Tongue (tissue), 2 donors: ENCODE data around the gene PANK4. TPM values are rescaled to one million over a fixed set of nuclear protein-coding genes. Genes with fewer than 3 reads are reported as not detected.
A peak's percentile ranks its signal among the peaks of the same experiment; 100 is the strongest.

Source experiments
- DNase-seq: peaks from one replicate; pipeline ENCODE4 v3.0.0-alpha.2; 2015
- total RNA-seq: library from RNA; depleted of rRNA; stranded (reverse); fragments of >200 nt; gene quantifications from one replicate; pipeline ENCODE4 v1.2.3, GENCODE V29; 2014

The PANK4 gene
- total RNA-seq, 1 donor from 2014 or later = 44.1 TPM

DNA sequence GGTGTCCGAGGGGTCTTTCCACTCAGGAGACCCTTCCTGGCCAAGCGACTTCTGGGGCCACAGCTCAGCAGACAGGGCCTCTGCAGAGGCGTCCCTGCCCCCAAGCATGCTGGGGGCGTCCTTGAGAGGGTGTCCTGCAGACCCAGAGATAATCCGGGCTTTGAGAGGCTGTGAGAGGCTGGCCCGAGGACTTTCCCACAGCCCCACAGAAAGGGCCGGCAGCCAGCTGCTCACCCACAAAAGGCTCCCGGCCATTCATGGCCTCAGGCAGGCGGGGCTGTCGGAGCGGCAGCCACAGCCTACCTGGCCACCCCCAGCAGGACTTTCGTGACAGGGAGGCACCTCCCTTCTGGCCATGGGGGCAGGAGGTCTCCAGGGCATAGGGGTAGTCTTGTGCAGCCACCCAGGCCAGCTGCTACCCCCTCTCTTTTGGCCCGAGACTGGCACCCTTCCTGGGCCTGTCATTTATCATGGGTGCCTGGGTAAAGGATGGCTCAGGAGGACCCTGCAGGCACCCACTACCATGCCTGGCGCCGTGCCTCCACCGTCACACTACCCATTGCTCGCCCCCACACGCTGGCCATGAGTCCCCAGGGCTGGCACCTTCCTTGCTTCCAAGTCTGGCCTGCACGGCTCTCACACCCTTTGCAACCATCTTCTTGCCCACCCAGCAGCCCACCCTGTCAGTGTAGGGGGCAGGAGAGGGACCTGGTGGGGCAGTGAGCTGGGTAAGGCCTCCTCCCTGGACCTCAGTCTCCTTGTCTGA lies 18.7 kb upstream of the PANK4 start:
- no peak for DNase-seq

GRCh38 chr1:2544093-2544874 lies 17.9 kb upstream of the PANK4 start:
- DNase-seq = peak; percentile 50

- DNase-seq = no peak
These were observed 17.2 kb upstream of the PANK4 start for GRCh38 chr1:2543543-2544092.

DNA sequence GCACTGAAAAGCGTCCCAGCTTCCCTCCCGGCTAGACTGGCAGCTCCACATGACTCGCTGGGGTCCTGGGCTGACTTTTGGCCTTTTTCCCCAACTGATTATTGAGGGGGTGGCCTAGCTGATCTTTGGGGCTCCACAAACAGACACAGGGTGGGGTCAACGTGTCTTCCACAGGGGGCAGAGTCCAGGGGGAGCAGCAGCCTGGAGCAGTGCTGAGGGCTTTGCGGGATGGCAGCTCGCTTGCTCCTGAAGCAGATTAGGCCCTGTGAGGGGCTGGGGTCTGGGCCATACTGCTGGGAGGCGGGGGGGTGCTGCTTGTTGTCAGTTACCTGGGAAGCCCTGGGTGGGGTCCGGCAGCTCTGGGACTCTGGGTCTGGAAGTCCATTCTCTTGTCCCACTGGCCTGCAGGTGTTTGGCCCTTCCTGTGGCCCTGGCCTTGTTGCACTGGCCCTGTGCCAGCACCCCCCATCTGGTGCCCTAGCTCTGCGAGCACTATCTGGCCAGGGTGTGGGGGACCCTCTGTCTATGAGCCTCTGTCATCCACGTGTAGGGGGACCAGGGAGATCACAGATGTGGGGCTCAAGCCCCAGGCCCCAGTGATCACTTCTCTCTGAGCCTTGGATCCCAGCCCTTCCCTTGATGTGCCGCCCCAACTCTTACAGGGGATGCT lies 16.0 kb upstream of the PANK4 start:
- DNase-seq = no peak

DNA sequence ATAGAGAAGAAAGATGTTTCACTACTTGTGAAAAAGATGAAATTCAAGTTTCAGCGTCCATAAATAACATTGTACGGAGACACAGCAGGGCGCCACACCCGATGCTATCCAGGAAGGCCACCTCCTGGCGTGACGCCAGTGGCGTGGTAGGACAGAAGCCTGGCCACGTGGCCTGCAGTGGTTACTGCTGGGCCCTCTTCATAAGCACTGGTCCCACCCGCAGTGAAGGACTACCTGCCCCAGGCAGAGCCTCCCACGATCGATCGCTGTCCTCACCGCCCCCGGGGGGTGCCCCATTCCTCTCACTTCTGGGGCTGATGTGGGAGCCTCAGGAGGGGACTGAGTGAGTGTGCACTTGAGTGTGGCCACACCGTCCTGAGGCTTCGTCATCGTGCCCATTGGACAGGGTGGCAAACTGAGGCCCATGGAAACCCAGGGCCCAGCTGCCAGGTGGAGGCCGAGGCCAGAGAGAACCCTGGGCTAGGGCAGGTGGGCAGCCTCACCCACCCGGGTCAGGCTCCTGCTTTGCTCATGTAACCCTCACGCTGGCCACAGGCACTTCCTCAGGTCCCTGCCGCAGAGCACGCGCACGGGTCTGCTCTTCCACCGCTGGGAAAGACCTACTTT lies 15.3 kb upstream of the PANK4 start:
- no peak for DNase-seq

GRCh38 chr1:2540816-2541492 lies 14.6 kb upstream of the PANK4 start:
- DNase-seq = peak; percentile 40

DNA sequence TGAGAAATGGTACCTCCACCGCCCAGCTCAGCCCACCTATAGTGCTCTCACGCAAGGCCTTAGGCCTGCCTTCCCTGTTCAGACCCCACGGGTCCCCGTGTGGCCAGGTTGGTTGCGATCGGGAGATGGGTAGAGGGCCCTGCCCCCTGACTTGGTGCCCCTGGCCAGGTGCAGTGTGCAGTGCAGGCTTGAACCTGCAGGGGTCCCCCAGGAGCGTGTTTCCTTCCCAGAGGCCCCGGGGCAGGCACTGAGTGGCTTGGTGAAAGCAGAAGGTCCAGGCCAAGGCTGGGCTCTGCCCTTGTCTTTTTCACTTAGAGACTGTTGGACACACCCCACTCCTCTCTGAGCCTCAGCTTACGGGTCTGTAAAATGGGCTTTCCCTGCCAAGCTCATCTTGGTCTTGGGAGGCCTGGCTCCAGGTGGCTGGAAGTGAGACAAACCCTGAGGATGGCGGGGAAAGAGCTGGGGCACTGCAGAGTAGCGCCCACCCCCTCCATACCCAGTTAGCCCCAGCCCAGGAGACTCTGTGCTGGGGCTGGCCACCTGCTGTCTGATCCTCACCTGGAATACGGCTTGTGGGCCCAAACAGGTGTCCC lies 13.0 kb upstream of the PANK4 start:
- no peak for DNase-seq

DNA sequence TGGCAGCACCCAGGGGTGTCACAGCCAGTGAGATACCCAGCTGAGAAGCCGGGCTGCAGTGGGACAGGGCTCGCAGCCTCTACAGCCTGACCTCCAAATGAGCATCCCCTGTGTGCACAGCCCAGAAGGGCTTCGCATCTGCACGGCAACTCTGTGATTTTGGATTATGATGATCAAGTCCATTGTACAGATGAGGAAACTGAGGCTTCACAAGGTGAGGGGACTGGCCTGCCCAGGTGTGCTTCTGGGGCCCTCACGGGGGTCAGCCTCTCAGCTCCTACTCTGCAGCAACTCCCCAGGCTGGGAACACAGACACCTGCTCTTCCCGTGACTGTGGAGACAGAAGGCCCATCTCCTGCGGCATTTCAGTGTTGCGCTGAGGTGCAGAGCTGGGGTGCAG lies 12.5 kb upstream of the PANK4 start:
- DNase-seq = no peak

DNA sequence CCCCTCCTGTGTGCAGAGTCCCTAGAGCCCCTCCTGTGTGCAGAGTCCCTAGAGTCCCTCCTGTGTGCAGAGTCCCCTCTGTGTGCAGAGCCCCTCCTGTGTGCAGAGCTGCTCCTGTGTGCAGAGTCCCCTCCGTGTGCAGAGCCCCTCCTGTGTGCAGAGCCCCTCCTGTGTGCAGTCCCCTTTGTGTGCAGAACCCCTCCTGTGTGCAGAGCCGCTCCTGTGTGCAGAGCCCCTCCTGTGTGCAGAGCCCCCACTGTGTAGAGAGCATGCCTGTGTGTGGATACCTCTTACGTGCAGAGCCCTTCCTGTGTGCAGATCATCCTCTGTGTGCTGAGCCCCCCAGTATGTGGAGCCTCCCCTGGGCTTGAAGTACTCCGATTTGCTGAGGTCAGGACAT lies 12.0 kb upstream of the PANK4 start:
- DNase-seq = no peak

DNA sequence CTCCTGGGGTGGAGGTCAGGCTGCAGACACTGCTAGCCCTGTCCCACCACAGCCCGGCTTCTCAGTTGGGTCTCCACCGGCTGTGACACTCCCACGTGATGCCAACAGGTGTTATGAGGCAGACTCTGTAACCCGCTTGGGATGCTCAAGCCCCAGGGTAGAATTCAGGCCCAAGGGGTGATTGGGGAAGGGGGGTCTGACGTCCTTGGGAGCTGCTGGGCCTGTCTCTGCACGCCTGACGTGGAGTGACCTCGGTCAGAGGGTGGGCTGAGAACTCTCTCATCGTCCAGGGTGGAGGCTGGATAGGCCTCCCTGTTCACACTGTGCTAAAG lies 11.4 kb upstream of the PANK4 start:
- DNase-seq = no peak

GRCh38 chr1:2535981-2536380 lies 9.6 kb upstream of the PANK4 start:
- no peak for DNase-seq

DNA sequence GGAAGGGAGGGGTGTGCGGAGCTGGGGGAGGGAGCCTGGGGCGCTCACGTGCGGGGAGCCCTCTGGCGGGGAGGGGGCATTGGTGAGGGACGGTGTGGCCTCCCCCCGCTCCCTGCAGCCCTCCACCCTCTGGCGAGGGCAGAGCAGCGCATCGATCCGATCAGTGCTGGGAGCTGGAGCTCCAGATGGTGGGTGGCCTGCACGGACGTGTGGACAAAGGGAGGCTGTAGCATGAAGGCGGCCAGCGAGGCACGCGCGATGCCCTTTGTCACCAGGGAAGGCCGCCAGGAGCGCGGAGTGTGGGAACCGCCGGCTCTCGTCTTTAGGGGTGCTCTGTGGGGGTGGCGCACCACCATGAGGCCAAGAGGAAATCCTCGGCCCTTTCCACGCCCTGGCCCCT lies 9.1 kb upstream of the PANK4 start:
- no peak for DNase-seq

DNA sequence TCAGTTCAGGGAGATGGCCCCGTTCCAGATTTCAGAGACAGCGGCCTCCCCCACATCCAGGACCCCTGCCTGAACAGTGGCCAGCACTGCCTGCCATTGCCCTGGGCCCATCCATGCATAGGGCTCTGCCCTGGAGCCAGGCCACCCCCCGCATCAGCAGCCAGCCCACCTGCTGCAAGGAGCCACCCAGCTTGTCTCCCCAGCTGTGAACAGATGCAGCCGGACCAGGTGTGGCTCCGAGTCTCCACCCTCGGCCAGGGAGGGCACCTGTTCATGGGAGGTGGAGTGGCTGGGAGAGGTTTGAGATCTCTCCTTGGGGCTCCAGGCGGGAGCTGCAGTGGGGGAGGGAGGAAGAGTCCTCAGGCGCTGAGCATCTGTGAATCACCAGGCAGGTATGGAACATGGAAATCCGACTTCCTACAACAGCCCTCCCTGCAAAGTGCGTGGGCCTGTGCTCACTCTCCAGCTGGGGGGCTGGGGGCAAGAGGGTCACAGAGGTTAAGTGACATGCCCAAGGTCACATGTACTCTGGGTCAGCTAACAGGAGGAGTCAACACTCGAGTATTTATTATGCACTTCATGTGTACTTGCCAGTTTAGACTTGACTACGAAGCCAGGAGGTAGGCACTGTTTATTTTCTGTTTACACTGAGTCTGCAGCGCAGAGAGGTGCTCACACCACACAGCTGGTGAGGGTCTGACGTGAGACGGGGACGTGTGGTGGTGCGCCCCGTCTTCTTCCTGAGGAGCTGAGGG lies 8.5 kb upstream of the PANK4 start:
- DNase-seq = peak; percentile 42

DNA sequence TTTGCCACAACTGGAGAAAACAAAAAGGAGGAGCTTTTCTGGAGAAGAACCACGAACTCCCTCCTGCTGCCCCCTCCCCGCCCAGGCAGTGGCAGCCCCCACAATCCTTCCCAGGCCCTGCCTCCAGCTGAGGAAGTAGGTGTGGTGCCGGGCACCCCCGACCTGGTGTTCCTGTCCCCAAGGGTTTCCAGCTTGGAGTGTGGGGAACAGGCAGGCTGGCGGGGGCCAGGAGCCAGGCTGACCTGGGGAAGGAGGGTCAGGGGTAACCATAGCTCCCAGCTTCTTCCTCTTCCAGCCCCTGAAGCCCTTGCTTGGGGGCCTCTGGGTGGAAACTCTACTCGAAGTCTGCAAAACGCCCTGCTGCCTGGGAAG lies 7.9 kb upstream of the PANK4 start:
- DNase-seq = no peak

- DNase-seq = no peak
These were observed 7.0 kb upstream of the PANK4 start for GRCh38 chr1:2533365-2533764.

DNA sequence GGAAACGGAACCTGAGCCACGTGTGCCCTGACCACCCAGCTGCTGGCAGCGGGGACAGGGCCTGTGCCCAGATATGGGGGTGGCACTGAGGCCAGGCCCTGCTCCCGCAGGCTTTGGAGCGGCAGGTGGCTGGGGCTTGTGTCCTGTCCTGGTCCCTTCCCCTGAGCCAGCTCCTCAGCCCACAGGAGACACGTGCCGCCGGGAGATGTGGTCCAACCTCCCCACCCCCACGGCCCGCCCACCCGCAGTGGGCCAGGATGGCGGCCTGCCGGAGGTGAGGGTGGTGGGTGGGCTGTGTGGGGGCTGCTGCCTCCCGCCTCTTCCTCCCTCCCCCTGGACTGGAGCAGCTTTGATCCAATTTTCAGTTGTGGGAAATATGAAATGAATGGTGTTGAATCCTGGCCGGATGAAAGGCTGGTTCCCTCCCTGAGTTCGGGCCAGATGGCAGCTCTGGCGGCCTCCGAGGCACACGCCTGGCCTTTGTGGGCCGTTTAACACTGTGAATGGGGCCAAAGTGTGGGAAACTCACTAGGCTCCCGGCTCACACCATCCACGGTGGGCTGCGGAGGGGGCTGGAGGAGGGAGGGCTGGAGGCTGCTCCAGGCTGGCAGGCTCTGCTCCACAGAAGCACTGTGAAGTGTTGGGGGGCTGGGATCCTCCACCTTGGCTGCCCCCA lies 6.2 kb upstream of the PANK4 start:
- DNase-seq = peak; percentile 44

- DNase-seq = no peak
These were observed 4.3 kb upstream of the PANK4 start for GRCh38 chr1:2530513-2531361.

DNA sequence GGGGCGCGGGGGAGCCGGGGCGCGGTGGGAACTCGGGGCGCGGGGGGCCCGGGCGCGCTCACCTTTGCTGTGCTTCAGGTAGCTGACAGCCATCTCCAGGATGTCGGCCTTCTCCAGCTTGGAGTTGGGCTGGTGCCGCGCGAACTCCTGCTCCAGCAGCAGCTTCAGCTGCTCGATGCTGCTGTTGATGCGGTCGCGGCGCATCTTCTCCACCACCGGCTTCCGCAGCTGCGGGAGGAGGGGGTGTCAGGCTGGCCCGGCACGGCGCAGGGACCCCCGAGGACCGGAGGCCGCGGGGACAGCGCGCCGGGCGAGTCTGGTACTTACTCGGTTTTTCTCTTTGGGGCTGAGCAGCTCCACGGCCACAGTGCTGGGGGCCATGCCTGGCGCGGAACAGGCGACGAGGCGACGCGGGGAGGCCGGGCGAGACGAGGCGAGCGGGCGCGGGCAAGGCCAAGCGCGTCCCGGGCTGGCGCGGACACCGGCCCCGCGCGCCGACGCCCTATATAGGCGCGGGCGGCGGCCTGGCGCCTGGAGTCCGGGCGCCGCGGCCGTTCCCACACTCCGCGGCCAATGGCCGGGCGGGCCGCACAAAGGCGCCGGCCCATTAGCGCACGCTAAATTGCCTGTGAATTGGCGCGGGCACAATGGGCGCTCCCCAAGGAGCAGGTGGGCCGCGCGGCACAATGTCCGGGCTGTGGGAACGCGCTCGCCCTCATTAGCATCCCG lies 3.6 kb upstream of the PANK4 start, which contains the start of gene HES5:
TSS of gene HES5 (minus strand) at position 480 of the 729 bp plus-strand sequence. CDS start at position 381, 99 bp downstream.
- no peak for DNase-seq
